Brain pericyte (primary cell): ENCODE measurements around the gene BCL2L12.

ENCODE experiments used
- DNase-seq: peaks from one replicate; pipeline ENCODE4 v3.0.0-alpha.2; 2012; ENCODE audit warnings: low read depth, low spot score

Gene BCL2L12

GRCh38 chr19:49641688-49642491, 23.8 kb upstream of the BCL2L12 start, which contains the start of gene SCAF1:
Gene SCAF1, plus strand, starts transcription at chr19:49642209. Its CDS starts 2,818 bp downstream, at chr19:49645027.
- DNase-seq, result peak; percentile 100

GRCh38 chr19:49642492-49643035, 23.2 kb upstream of the BCL2L12 start:
- DNase-seq, result no peak

- DNase-seq, result no peak
Measured at GRCh38 chr19:49643466-49643865, 22.3 kb upstream of the BCL2L12 start.

DNA sequence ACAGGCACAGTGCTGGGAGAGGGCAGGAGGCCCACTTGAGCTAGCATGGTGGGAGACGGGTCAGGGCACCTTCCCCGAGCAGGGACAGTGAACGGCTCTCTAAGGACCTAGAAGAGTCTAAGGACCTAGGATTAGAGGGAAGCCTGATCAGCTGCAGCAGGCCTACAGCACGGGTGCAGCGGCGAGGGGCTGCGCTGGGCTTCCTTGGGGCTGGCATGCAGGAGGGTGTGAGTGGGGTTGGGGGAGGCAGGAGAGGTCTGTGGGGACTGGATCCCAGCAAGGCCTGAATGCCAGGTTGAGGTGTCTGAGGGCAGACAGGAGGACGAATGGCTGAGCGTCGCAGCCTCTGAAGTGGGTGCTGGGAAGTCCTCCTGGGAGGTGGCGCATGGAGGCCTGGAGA, 20.1 kb upstream of the BCL2L12 start:
- no peak for DNase-seq

DNA sequence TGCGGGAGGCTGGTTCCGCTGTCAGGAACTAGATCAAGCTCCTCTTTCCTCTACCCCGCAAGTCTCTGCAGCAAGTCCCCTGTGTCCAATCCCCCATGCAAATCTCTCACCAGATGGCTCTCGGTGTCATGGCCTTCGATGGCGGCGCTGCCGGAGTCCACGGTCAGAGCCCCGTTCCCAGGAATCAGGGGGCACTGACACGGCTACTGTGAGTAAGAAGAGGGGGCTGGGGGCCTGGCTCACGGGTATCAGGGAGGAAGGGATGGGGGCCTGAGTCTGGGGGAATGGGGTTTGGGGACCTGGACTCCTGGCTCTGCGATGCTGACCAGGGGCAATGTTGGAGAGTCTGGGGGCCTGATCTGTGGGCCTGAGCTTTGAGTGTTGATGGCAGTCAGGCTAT, 19.7 kb upstream of the BCL2L12 start:
- DNase-seq, result no peak

- no peak for DNase-seq
Measured at GRCh38 chr19:49646586-49646985, 19.1 kb upstream of the BCL2L12 start.

DNA sequence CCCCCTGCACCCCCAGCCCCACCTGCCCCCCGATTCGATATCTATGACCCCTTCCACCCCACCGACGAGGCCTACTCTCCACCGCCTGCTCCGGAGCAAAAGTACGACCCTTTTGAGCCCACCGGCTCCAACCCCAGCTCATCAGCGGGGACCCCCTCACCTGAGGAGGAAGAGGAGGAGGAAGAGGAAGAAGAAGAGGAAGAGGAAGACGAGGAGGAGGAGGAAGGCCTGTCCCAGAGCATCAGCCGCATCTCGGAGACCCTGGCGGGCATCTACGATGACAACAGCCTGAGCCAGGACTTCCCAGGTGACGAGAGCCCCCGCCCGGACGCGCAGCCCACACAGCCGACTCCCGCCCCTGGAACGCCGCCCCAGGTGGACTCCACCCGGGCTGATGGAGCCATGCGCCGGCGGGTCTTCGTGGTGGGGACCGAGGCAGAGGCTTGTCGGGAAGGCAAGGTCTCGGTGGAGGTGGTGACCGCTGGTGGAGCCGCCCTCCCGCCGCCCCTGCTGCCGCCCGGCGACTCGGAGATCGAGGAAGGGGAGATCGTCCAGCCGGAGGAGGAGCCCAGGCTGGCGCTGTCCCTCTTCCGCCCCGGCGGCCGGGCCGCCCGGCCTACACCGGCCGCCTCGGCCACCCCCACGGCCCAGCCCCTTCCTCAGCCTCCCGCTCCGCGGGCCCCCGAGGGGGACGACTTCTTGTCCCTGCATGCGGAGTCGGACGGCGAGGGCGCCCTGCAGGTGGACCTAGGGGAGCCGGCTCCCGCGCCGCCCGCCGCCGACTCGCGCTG, 14.5 kb upstream of the BCL2L12 start:
- DNase-seq, result no peak

GRCh38 chr19:49651820-49652550, 13.7 kb upstream of the BCL2L12 start:
- DNase-seq, result no peak

GRCh38 chr19:49652551-49653465, 12.9 kb upstream of the BCL2L12 start:
- DNase-seq, result no peak

- DNase-seq, result no peak
Measured at GRCh38 chr19:49653466-49653806, 12.3 kb upstream of the BCL2L12 start.

DNA sequence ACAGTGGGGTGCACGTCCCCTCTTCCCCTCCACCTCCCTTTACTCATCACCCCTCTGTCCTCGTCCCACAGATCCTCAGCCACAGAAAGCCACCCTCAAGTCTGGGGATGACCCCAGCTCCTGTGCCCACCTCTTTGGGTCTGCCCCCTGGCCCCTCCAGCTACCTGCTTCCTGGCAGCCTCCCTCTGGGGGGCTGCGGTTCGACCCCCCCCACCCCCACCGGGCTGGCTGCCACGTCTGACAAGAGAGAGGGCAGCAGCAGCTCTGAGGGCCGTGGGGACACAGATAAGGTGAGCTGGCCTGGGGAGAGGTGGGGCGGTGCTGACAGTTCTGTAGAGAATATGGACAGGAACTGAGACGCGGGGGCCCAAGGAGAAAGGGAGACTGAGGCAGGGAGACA, 11.2 kb upstream of the BCL2L12 start:
- DNase-seq, result no peak

DNA sequence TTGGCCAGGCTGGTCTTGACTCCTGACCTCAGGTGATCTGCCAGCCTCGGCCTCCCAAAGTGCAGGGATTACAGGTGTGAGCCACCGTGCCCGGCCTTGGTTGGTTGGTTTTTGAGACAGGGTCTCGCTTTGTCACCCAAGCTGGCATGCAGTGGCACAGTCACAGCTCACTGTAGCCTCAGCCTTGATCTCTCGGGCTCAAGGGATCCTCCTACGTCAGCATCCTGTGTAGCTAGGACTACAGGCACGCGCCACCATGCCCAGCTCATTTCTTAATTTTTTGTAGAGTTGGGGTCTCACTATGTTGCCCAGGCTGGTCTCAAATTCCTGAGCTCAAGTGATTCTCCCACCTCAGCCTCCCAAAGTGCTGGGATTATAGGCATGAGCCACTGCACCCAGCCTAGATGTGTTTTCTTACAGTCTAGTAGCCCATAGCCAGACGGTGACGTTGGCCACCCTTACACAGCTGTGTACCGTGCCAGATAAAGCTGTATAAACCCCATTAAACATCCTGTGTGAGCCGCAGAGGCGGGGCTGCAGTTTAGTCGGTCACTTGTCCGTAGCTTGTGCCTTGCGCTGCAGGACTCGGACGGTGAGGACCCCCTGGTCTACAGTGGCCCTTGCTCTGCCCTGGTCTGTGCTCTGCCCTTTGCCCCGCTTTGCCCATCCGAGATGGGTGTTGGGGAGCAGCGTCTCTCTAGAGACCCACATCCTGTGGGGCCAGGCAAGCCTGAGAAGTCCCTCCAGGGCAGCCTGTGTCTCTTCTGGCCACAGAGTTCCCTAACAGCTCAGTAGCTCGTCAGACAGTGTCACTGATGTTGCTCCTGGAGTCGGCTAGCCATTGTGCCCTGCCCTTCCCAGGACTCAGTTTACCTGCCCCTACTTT, 9.9 kb upstream of the BCL2L12 start:
- DNase-seq, result no peak

DNA sequence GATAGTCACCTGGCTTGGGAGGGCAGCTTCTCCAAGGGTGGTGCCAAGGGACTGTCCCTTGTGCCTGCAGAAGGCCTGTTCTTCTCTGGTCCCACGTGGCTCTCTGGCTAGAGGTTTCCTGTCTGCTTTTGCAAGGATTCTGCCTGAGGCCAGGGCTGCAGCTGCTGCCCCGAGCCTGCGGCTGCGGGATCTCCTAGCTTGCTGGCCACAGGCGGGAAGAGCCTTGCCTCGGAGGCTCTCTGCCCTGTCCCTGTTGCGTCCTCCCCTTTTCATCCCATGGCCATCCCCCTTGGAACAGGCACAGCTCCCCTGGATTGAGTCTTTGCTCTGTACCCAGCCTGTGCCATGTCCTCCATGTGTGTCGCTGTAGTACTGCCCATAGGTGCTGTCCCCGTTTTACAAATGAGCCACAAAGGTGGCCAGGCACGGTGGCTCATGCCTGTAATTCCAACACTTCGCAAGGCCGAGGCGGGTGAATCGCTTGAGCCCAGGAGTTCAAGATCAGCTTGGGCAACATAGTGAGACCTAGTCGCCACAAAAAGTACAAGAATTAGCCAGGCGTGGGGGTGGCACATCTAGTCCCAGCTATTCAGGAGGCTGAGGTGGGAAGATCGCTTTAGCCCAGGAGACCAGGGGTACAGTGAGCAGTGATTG, 9.2 kb upstream of the BCL2L12 start:
- DNase-seq, result no peak

- no peak for DNase-seq
Measured at GRCh38 chr19:49657493-49658138, 8.1 kb upstream of the BCL2L12 start.

GRCh38 chr19:49658139-49658517, 7.6 kb upstream of the BCL2L12 start:
- DNase-seq, result no peak

DNA sequence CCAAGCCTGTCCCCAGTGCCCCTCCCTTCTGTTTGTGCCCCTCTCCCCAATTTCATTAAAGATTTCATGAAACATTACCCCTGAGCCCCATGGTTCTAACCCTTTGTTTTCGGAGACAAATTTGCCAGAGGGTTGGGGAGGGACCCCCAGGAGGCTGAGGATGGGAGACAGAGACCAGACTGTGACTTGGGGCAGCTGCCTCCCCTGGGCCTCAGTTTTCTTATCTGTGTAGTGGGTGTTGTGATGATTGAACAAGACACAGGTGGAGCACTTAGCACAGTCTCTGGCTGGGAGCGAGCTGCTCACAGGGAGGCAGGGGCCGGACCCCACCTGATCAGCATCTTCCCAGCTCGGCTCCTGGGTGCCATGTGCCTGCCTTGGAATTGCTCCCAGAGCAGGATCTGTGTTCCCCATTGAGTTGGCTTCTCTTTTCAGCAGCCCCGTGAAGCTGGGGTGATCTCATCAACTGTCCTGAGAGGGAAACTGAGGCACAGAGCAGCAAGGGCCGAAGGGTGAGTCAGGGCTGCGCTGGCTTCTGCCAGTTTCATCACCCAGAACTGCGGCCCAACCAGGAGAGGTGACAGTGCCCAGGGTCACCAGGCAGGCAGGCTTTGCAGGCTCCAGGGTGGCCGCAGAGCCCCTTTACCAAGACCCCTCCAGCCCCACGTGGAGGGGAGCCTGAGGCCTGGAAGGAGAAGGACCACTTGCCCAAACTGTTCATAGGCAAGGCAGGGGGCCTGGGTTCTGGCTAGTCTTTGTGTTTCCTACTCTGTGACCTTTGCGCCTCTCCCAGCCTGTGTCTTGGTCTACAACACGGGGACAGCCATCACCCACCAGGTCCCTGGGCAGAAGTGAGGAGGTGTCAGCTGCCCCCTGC, 6.9 kb upstream of the BCL2L12 start:
- no peak for DNase-seq

- DNase-seq, result no peak
Measured at GRCh38 chr19:49660338-49660961, 5.3 kb upstream of the BCL2L12 start.
